GM12878 (cell line): Measurements from ENCODE around the gene MYO1D. TPM values are rescaled to one million over a fixed set of nuclear protein-coding genes. Genes with fewer than 3 reads are reported as not detected.
A peak's percentile ranks its signal among the peaks of the same experiment; 100 is the strongest.

ENCODE experiments used
- ATAC-seq: fragments of 200-7000 bp; cut with Tn5 transposase; 3 replicates; pipeline ENCODE4 v1.9.1; 2020; ENCODE audit warnings: mild to moderate bottlenecking, moderate library complexity
- BruUV-seq: library from RNA; stranded (reverse); fragments of 400-500 nt; replicated peaks from 2 replicates; lab custom pipeline; 2021; lab: Mats Ljungman, UMichigan
- CTCF ChIA-PET: fragments of 300-600 bp; sonication (Branson Sonifier 250); formaldehyde crosslinking; extraction: SDS; loops from one replicate; lab custom pipeline; 2021; ENCODE audit warnings: inconsistent platforms; lab: Yijun Ruan, JAX
- POLR2A ChIA-PET: fragments of 350-600 bp; formaldehyde crosslinking; extraction: SDS; loops from one replicate; lab custom pipeline; 2021; ENCODE audit warnings: inconsistent platforms; lab: Charles Lee
- RAD21 ChIA-PET: fragments of 300-600 bp; sonication (Branson Sonifier 250); formaldehyde crosslinking; loops from one replicate; lab custom pipeline; 2023; ENCODE audit warnings: antibody characterized with exemption; ENCODE audit not compliant: unreplicated experiment; lab: Charles Lee
- SMC1A ChIA-PET: fragments of 300-600 bp; sonication (Branson Sonifier 250); formaldehyde crosslinking; loops from one replicate; lab custom pipeline; 2023; ENCODE audit not compliant: unreplicated experiment, uncharacterized antibody; lab: Charles Lee
- DNase-seq: peaks from one replicate; pipeline ENCODE4 v3.0.0-alpha.2; 2011; ENCODE audit warnings: low read depth, low spot score
- FAIRE-seq: peaks from 3 replicates; lab custom pipeline; 2011; peaks lifted over from hg19 to GRCh38; lab: Jason Lieb, UNC
- H2AFZ ChIP-seq: 2 replicates; pipeline ENCODE4 v1.6.0; 2011; ENCODE audit warnings: low read depth, low read length, control low read depth; ENCODE audit not compliant: control insufficient read depth
- H3K27ac ChIP-seq: 2 replicates; pipeline ENCODE4 v1.5.1; 2011; ENCODE audit warnings: control low read depth; ENCODE audit not compliant: control insufficient read depth, insufficient read depth
- H3K27me3 ChIP-seq, 2 experiments: replicated peaks in 1 of 2; 2 replicates each; pipeline versions ENCODE4 v1.6.0 to v1.6.1; 2011; ENCODE audit warnings: low read length in 1 of 2; ENCODE audit not compliant: control insufficient read depth in 2 of 2, insufficient read depth in 2 of 2
- H3K36me3 ChIP-seq, 2 experiments: 2 replicates each; pipeline ENCODE4 v1.5.1; 2011; ENCODE audit warnings: low read length in 1 of 2; ENCODE audit not compliant: control insufficient read depth in 2 of 2, insufficient read depth in 2 of 2
- H3K4me1 ChIP-seq: 2 replicates; pipeline ENCODE4 v1.6.1; 2011; ENCODE audit warnings: mild to moderate bottlenecking, low read length, moderate library complexity, mixed read lengths; ENCODE audit not compliant: control insufficient read depth, insufficient read depth
- H3K4me2 ChIP-seq: 2 replicates; pipeline ENCODE4 v1.6.0; 2011; ENCODE audit warnings: control low read depth; ENCODE audit not compliant: control insufficient read depth, insufficient read depth
- H3K4me3 ChIP-seq: fragments of 200-600 bp; sonication (generic); 2 replicates; pipeline ENCODE4 v1.5.1; 2016
- H3K79me2 ChIP-seq: 2 replicates; pipeline ENCODE4 v1.6.0; 2011; ENCODE audit warnings: low read length; ENCODE audit not compliant: control insufficient read depth, insufficient read depth
- H3K9ac ChIP-seq: 2 replicates; pipeline ENCODE4 v1.8.0; 2011; ENCODE audit warnings: low read length, control low read depth, mixed read lengths; ENCODE audit not compliant: control insufficient read depth, insufficient read depth
- H3K9me3 ChIP-seq: replicated peaks from 3 replicates; pipeline ENCODE4 v1.5.1; 2011; ENCODE audit warnings: mild to moderate bottlenecking, low read length; ENCODE audit not compliant: control insufficient read depth, insufficient read depth
- H4K20me1 ChIP-seq: 2 replicates; pipeline ENCODE4 v1.6.0; 2011; ENCODE audit not compliant: control insufficient read depth, insufficient read depth
- MEF2A ChIP-seq: IDR thresholded peaks from 2 replicates; pipeline ENCODE4 v1.6.1; 2011; ENCODE audit warnings: low read depth, mild to moderate bottlenecking, low read length, moderate library complexity; ENCODE audit not compliant: insufficient read depth
- PML ChIP-seq: IDR thresholded peaks from 2 replicates; pipeline ENCODE4 v1.6.1; 2012; ENCODE audit warnings: low read length, inconsistent platforms
- POU2F2 ChIP-seq: IDR thresholded peaks from 3 replicates; pipeline ENCODE4 v1.6.1; 2011; ENCODE audit warnings: low read depth, mild to moderate bottlenecking, low read length, borderline replicate concordance
- RELA ChIP-seq: fragments of 450-650 bp; IDR thresholded peaks from 2 replicates; pipeline ENCODE4 v1.8.0; 2014; ENCODE audit warnings: borderline replicate concordance; ENCODE audit not compliant: partially characterized antibody
- SMARCA5 ChIP-seq: fragments of 450-650 bp; IDR thresholded peaks from 2 replicates; pipeline ENCODE4 v1.6.1; 2017; ENCODE audit warnings: mild to moderate bottlenecking
- WGBS: methylation state at CpG from one replicate; pipeline ENCODE4 v1.1.6; 2016; ENCODE audit warnings: low lambda C conversion rate; ENCODE audit not compliant: insufficient replicate concordance, insufficient coverage; ENCODE audit errors: missing lambda C conversion rate; 5-methylcytosine and 5-hydroxymethylcytosine counted together
- in situ Hi-C: fragments of 300-500 bp; cut with MboI; formaldehyde crosslinking; loops from 9 replicates; pipeline ENCODE4 v1.14.3; 2018; ENCODE audit warnings: mixed read lengths
- intact Hi-C: fragments of 100-400 bp; cut with micrococcal nuclease; formaldehyde crosslinking; loops from one replicate; pipeline ENCODE4 v1.14.2; 2022; ENCODE audit not compliant: unreplicated experiment
- polyA plus RNA-seq, 11 experiments: library from polyadenylated mRNA; depleted of rRNA in 4 of 11; unstranded in 6 of 11; stranded (reverse) in 5 of 11; fragments of >200 nt; fragmentation: Nextera tagmentation in 4 of 11; fragmentation: Illumina TruSeq in 1 of 11; extraction: Ambion mirVana in 4 of 11; extraction: Trizol in 1 of 11; gene quantifications; 1 replicate in 1 of 11; 2 replicates in 10 of 11; pipeline versions ENCODE4 v1.2.1 to v1.2.3, GENCODE V29; 2011 to 2016; ENCODE audit warnings: inconsistent platforms in 2 of 11, missing spikeins in 2 of 11, low read depth in 1 of 11
- total RNA-seq, 4 experiments: library from RNA; depleted of rRNA in 3 of 4; stranded (reverse); fragments of >200 nt in 3 of 4; fragmentation: Illumina TruSeq in 1 of 4; extraction: Trizol in 1 of 4; gene quantifications; 2 replicates each; pipeline versions ENCODE4 v1.2.1 to v1.2.3, GENCODE V29; 2013 to 2021

The MYO1D gene
- total and polyA plus RNA-seq, 10 of the 15 experiments (the other 5 are each of a cell fraction or from before 2014, with no cell fraction given), result 1.8 to 37.7 (median 25.4) TPM

DNA sequence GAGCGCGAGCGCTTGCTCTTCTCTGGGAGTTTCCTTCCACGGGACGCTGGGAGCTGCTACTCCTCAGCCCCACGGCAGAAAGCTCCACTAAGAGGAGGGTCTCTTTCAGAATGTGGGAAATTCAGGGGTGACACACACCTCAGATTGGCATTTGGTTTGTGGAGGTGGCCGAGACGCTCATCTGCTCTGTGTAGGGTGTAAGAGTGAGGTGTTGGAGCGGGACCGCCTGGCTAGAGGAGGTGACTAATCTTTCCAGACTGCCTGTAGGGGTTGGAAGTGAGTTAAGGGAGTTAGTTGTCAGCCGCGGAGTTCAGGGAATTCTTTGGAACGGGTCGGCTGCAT lies 431.9 kb downstream of the MYO1D start:
- Histone ChIP-seq H4K20me1 (no peaks in the 10 kb centered on the region; the same call in 1 of the 2 replicates), H2AFZ (peak overlapping the region; percentile 82), H3K4me1 (peaks cover 3% of the 10 kb centered on the region)
- intact Hi-C loops, result loop anchor here (2.0 kb wide), 1 partner anchor 192 kb away; no protein-coding TSS in a partner anchor
- ChIA-PET RAD21 (interaction anchor here (1.1 to 2.0 kb wide), 5 partner anchors 42 to 283 kb away, joined by 3 to 4 read pairs (median 3); partner anchors contain the start of gene CDK5R1), POLR2A (interaction anchor here (0.5 kb wide), 1 partner anchor 21 kb away, joined by 3 read pairs; no protein-coding TSS in a partner anchor), CTCF (interaction anchor here (1.1 to 6.3 kb wide), 11 partner anchors 9 to 310 kb away, joined by 3 to 102 read pairs (median 6); no protein-coding TSS in a partner anchor)
- FAIRE-seq, result no peak
- BruUV-seq, result no TSS peak
- TF ChIP-seq POU2F2 (no peak), PML (no peak), SMARCA5 (no peak), MEF2A (no peak), RELA (no peak)
- TF ChIP-seq, all 136 proteins: peak for 0
- in situ Hi-C loops, result no loop called here
- H3K27ac ChIP-seq, result peak overlapping the region; percentile 81
- peak overlapping the region; percentile 93 for H3K9ac ChIP-seq
- peak; percentile 51 for ATAC-seq
- H3K79me2 ChIP-seq, result peaks cover 46% of the 10 kb centered on the region
- DNase-seq, result no peak
- H3K36me3 ChIP-seq, result peaks cover 2 to 8% of the 10 kb centered on the region in 2 experiments; a peak in 3 of 4 replicates
- peak overlapping the region; percentile 53 for H3K4me2 ChIP-seq
- no peaks in the 10 kb centered on the region; the same call in 2 of the 3 replicates for H3K9me3 ChIP-seq
- H3K27me3 ChIP-seq, result no peaks in the 10 kb centered on the region
- 2% methylated on average over 14 of the region's 14 CpGs for WGBS
- peak overlapping the region; percentile 97 for H3K4me3 ChIP-seq
- SMC1A ChIA-PET, result interaction anchor here (0.9 to 2.2 kb wide), 7 partner anchors 17 to 338 kb away, joined by 3 to 8 read pairs (median 3); no protein-coding TSS in a partner anchor
